Fibroblast of mammary gland (primary cell): ENCODE results near the gene MCM3AP.
A peak's percentile ranks its signal among the peaks of the same experiment; 100 is the strongest.

ENCODE experiments used
- DNase-seq: peaks from one replicate; pipeline ENCODE4 v3.0.0-alpha.2; 2010; ENCODE audit warnings: low read depth
- H3K4me3 ChIP-seq: 2 replicates; pipeline ENCODE4 v1.5.1; 2011; ENCODE audit warnings: low read depth, mild to moderate bottlenecking, low read length, moderate library complexity; ENCODE audit not compliant: control insufficient read depth
- CTCF ChIP-seq: conservative IDR thresholded peaks from 2 replicates; pipeline ENCODE4 v1.5.1; 2011; ENCODE audit warnings: low read depth, low read length, inconsistent platforms; ENCODE audit not compliant: control insufficient read depth, insufficient read depth

MCM3AP gene

GRCh38 chr21:46254208-46254975 lies 31.0 kb downstream of the MCM3AP start:
- no peak for DNase-seq
- no peak overlapping the region for H3K4me3 ChIP-seq
- no peak for TF ChIP-seq CTCF

- TF ChIP-seq CTCF = no peak
- peak; percentile 40 for DNase-seq
- no peak overlapping the region for H3K4me3 ChIP-seq
Measured at GRCh38 chr21:46253610-46254124, 31.7 kb downstream of the MCM3AP start.

GRCh38 chr21:46252840-46253239 lies 32.6 kb downstream of the MCM3AP start:
- no peak for TF ChIP-seq CTCF
- no peak for DNase-seq
- H3K4me3 ChIP-seq = no peak overlapping the region

- no peak for TF ChIP-seq CTCF
- DNase-seq = peak; percentile 42
- H3K4me3 ChIP-seq = no peak overlapping the region
Measured at GRCh38 chr21:46250146-46250725, 35.2 kb downstream of the MCM3AP start.

GRCh38 chr21:46248827-46249226 lies 36.6 kb downstream of the MCM3AP start:
- no peak overlapping the region for H3K4me3 ChIP-seq
- no peak for TF ChIP-seq CTCF
- no peak for DNase-seq

GRCh38 chr21:46248422-46248782 lies 37.0 kb downstream of the MCM3AP start:
- no peak overlapping the region for H3K4me3 ChIP-seq
- DNase-seq = no peak
- TF ChIP-seq CTCF = no peak
